ENCODE results near the gene BPIFB1. TPM values are rescaled to one million over a fixed set of nuclear protein-coding genes. Genes with fewer than 3 reads are reported as not detected.

The BPIFB1 gene
- total and polyA plus RNA-seq, 10 of the 15 experiments (the other 5 are each of a cell fraction or from before 2014, with no cell fraction given), result 0.13 TPM; not detected in 9

DNA sequence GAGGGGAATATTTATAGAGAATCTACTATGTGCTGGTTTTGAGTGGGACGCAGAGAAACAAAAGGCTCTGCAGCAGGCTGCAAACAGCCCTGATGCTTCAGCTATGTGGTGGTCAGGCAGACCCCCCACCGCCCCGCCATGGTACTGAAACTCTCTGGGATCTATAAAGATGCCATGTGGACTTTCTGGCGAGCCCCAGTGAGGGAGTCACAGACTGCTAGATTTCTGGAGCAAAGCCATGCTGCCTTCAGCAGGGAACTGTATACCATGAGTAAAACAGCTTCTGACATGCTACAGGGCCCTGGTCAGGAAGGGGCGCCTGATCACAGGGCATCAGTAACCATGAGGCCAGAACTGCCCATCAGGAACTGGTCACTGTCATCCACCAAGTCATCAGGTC lies 19.2 kb upstream of the BPIFB1 start:
- no peak overlapping the region for H3K9ac ChIP-seq (ENCODE audit: control insufficient read depth, insufficient read depth, low read length)
- no peak overlapping the region for H2AFZ ChIP-seq (ENCODE audit: control insufficient read depth, low read depth, low read length)
- CTCF ChIA-PET, result no interaction called here
- in situ Hi-C loops (cut with MboI), result no loop called here
- SMC1A ChIA-PET (ENCODE audit: uncharacterized antibody, unreplicated experiment), result no interaction called here
- H3K79me2 ChIP-seq (ENCODE audit: control insufficient read depth, insufficient read depth, low read length), result no peaks in the 10 kb centered on the region
- H3K27ac ChIP-seq (ENCODE audit: control insufficient read depth, insufficient read depth), result no peak overlapping the region
- H3K27me3 ChIP-seq (replicated peaks in 1 of 2; ENCODE audit: control insufficient read depth in 2 of 2, insufficient read depth in 2 of 2, low read length in 1 of 2), result peaks cover 0 to 4% of the 10 kb centered on the region in 2 experiments; a peak in 1 of 4 replicates
- no peak for ATAC-seq
- no peaks in the 10 kb centered on the region for H4K20me1 ChIP-seq (ENCODE audit: control insufficient read depth, insufficient read depth)
- no TSS peak for BruUV-seq (replicated peaks)
- no peaks in the 10 kb centered on the region for H3K36me3 ChIP-seq (ENCODE audit: control insufficient read depth in 2 of 2, insufficient read depth in 2 of 2, low read length in 1 of 2)
- RAD21 ChIA-PET (ENCODE audit: unreplicated experiment), result no interaction called here
- intact Hi-C loops (cut with micrococcal nuclease; ENCODE audit: unreplicated experiment), result no loop called here
- H3K4me3 ChIP-seq, result no peak overlapping the region
- no peaks in the 10 kb centered on the region for H3K4me1 ChIP-seq (ENCODE audit: control insufficient read depth, insufficient read depth, low read length)
- no peak overlapping the region for H3K4me2 ChIP-seq (ENCODE audit: control insufficient read depth, insufficient read depth)
- no peak for DNase-seq (ENCODE audit: low read depth, low spot score)
- WGBS (ENCODE audit: insufficient coverage, insufficient replicate concordance, low lambda C conversion rate, missing lambda C conversion rate), result 18% methylated on average over 5 of the region's 5 CpGs
- FAIRE-seq, result no peak
- POLR2A ChIA-PET, result no interaction called here
- no peaks in the 10 kb centered on the region; the same call in 2 of the 3 replicates for H3K9me3 ChIP-seq (replicated peaks; ENCODE audit: control insufficient read depth, insufficient read depth, low read length)
- TF ChIP-seq CREB1 (IDR thresholded peaks at IDR 0.05; ENCODE audit: low read depth) (no peak), POU2F2 (IDR thresholded peaks at IDR 0.05; ENCODE audit: borderline replicate concordance, low read depth, low read length) (no peak), MXI1 (IDR thresholded peaks at IDR 0.05; ENCODE audit: low read depth, low read length) (no peak), YY1 (IDR thresholded peaks at IDR 0.05; ENCODE audit: low read depth, low read length) (no peak), NRF1 (conservative IDR thresholded peaks at IDR 0.05; ENCODE audit: low read depth, low read length) (no peak), CBX5 (IDR thresholded peaks at IDR 0.05; ENCODE audit: low read depth) (no peak), SPI1 (IDR thresholded peaks at IDR 0.05; ENCODE audit: borderline replicate concordance, insufficient read depth, low read depth, low read length) (no peak), TAF1 (IDR thresholded peaks at IDR 0.05; ENCODE audit: borderline replicate concordance, low read depth, low read length) (no peak), BCL11A (IDR thresholded peaks at IDR 0.05; ENCODE audit: low read depth, low read length) (no peak), NFXL1 (IDR thresholded peaks at IDR 0.05; ENCODE audit: borderline replicate concordance) (no peak), SMAD5 (IDR thresholded peaks at IDR 0.05; ENCODE audit: low read depth) (no peak), CBFB (IDR thresholded peaks at IDR 0.05; ENCODE audit: low read depth) (no peak)
- TF ChIP-seq, protein P1, sequence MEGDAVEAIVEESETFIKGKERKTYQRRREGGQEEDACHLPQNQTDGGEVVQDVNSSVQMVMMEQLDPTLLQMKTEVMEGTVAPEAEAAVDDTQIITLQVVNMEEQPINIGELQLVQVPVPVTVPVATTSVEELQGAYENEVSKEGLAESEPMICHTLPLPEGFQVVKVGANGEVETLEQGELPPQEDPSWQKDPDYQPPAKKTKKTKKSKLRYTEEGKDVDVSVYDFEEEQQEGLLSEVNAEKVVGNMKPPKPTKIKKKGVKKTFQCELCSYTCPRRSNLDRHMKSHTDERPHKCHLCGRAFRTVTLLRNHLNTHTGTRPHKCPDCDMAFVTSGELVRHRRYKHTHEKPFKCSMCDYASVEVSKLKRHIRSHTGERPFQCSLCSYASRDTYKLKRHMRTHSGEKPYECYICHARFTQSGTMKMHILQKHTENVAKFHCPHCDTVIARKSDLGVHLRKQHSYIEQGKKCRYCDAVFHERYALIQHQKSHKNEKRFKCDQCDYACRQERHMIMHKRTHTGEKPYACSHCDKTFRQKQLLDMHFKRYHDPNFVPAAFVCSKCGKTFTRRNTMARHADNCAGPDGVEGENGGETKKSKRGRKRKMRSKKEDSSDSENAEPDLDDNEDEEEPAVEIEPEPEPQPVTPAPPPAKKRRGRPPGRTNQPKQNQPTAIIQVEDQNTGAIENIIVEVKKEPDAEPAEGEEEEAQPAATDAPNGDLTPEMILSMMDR (IDR thresholded peaks at IDR 0.05 in 2 of 3, conservative IDR thresholded peaks at IDR 0.05 in 1 of 3; ENCODE audit: control insufficient read depth in 2 of 3, extremely low read depth in 1 of 3, insufficient read depth in 1 of 3, low read depth in 3 of 3, low read length in 3 of 3), result no peak
- TF ChIP-seq, protein P2, sequence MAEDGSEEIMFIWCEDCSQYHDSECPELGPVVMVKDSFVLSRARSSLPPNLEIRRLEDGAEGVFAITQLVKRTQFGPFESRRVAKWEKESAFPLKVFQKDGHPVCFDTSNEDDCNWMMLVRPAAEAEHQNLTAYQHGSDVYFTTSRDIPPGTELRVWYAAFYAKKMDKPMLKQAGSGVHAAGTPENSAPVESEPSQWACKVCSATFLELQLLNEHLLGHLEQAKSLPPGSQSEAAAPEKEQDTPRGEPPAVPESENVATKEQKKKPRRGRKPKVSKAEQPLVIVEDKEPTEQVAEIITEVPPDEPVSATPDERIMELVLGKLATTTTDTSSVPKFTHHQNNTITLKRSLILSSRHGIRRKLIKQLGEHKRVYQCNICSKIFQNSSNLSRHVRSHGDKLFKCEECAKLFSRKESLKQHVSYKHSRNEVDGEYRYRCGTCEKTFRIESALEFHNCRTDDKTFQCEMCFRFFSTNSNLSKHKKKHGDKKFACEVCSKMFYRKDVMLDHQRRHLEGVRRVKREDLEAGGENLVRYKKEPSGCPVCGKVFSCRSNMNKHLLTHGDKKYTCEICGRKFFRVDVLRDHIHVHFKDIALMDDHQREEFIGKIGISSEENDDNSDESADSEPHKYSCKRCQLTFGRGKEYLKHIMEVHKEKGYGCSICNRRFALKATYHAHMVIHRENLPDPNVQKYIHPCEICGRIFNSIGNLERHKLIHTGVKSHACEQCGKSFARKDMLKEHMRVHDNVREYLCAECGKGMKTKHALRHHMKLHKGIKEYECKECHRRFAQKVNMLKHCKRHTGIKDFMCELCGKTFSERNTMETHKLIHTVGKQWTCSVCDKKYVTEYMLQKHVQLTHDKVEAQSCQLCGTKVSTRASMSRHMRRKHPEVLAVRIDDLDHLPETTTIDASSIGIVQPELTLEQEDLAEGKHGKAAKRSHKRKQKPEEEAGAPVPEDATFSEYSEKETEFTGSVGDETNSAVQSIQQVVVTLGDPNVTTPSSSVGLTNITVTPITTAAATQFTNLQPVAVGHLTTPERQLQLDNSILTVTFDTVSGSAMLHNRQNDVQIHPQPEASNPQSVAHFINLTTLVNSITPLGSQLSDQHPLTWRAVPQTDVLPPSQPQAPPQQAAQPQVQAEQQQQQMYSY (CRISPR knock-in tag; IDR thresholded peaks at IDR 0.05), result no peak
- TF ChIP-seq, protein P3, sequence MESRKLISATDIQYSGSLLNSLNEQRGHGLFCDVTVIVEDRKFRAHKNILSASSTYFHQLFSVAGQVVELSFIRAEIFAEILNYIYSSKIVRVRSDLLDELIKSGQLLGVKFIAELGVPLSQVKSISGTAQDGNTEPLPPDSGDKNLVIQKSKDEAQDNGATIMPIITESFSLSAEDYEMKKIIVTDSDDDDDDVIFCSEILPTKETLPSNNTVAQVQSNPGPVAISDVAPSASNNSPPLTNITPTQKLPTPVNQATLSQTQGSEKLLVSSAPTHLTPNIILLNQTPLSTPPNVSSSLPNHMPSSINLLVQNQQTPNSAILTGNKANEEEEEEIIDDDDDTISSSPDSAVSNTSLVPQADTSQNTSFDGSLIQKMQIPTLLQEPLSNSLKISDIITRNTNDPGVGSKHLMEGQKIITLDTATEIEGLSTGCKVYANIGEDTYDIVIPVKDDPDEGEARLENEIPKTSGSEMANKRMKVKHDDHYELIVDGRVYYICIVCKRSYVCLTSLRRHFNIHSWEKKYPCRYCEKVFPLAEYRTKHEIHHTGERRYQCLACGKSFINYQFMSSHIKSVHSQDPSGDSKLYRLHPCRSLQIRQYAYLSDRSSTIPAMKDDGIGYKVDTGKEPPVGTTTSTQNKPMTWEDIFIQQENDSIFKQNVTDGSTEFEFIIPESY (IDR thresholded peaks at IDR 0.05), result no peak
- TF ChIP-seq, protein P4, sequence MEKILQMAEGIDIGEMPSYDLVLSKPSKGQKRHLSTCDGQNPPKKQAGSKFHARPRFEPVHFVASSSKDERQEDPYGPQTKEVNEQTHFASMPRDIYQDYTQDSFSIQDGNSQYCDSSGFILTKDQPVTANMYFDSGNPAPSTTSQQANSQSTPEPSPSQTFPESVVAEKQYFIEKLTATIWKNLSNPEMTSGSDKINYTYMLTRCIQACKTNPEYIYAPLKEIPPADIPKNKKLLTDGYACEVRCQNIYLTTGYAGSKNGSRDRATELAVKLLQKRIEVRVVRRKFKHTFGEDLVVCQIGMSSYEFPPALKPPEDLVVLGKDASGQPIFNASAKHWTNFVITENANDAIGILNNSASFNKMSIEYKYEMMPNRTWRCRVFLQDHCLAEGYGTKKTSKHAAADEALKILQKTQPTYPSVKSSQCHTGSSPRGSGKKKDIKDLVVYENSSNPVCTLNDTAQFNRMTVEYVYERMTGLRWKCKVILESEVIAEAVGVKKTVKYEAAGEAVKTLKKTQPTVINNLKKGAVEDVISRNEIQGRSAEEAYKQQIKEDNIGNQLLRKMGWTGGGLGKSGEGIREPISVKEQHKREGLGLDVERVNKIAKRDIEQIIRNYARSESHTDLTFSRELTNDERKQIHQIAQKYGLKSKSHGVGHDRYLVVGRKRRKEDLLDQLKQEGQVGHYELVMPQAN (conservative IDR thresholded peaks at IDR 0.05), result no peak
